ENCODE measurements around the gene SPTAN1.

- TF ChIP-seq PATZ1 (CRISPR knock-in tag; IDR thresholded peaks at IDR 0.05; ENCODE audit: borderline replicate concordance): no peak
- no peak for TF ChIP-seq OSR1 (CRISPR knock-in tag; IDR thresholded peaks at IDR 0.05)
- no peak for TF ChIP-seq ARNTL (CRISPR knock-in tag; IDR thresholded peaks at IDR 0.05; ENCODE audit: borderline replicate concordance, low read depth)
- TF ChIP-seq ZNF565 (CRISPR knock-in tag; conservative IDR thresholded peaks at IDR 0.05; ENCODE audit: low read depth): no peak
- TF ChIP-seq RARB (CRISPR knock-in tag; IDR thresholded peaks at IDR 0.05): no peak
- no peak for TF ChIP-seq ZNF70 (CRISPR knock-in tag; IDR thresholded peaks at IDR 0.05)
- no peak for TF ChIP-seq SNAI2 (CRISPR knock-in tag; IDR thresholded peaks at IDR 0.05)
- TF ChIP-seq CSRNP3 (CRISPR knock-in tag; IDR thresholded peaks at IDR 0.05): no peak
- TF ChIP-seq ESRRG (CRISPR knock-in tag; IDR thresholded peaks at IDR 0.05): no peak
Observed at GRCh38 chr9:128553728-128554127, 1.3 kb downstream of the SPTAN1 start.

Data from SK-N-SH treated with all-trans-retinoic acid at 6 μM for 48 hours (cell line).